A673 (cell line): ENCODE data around the gene RAP1GAP.

Source experiments
- EZH2 ChIP-seq: fragments of 200-600 bp; sonication (generic); IDR thresholded peaks from 2 replicates; pipeline ENCODE4 v1.6.1; 2017; ENCODE audit warnings: borderline replicate concordance, low read depth, mild to moderate bottlenecking, mixed read lengths, antibody characterized with exemption, low read length; ENCODE audit not compliant: poor library complexity, severe bottlenecking
- TF ChIP-seq, protein P1 (sequence below): fragments of 300-800, 200-600 bp; sonication (generic); conservative IDR thresholded peaks from 2 replicates; pipeline ENCODE4 v1.5.1; 2017; ENCODE audit warnings: low read depth, mild to moderate bottlenecking, antibody characterized with exemption, low read length, moderate library complexity, mixed read lengths

DNA sequence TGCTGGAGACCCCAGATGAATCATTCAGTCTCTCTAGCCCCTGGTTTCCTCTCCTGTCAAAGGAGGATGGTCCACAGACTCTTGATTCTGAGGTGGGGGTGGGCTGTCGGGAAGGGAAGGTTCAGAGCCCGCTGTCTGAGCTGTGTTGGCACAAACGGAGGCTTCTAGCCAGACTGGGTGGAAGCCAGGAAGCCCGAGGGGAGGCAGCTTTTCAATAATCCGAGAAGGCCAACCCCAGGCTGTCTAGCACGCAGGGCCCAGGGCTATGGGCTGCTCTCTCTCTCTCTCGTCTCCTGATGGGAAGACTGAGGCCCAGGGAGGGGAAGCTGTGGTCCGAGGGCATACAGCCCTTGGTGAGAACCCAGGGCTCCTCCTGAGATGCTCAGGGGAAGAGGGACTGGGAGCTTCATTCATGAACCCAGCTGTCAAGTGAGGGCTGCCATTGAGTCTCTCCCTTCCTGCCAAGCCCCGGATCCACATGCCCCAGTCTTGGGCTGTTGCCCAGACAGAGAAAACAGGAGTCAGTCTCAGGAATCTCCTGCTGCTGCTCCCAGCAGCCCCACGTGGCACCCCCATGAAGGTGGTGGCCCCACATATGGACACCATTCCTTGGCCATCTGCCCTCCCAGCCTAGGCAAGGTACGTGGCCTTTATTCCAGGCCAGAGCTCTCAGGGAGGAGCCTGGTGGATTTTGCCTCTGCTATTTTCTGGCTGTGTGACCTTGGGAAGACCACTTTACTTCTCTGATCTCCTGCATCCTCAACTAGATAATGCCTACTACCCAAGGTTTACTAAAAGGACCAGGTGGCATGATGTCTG is 44.4 kb downstream of the RAP1GAP start:
- TF ChIP-seq, protein P1, sequence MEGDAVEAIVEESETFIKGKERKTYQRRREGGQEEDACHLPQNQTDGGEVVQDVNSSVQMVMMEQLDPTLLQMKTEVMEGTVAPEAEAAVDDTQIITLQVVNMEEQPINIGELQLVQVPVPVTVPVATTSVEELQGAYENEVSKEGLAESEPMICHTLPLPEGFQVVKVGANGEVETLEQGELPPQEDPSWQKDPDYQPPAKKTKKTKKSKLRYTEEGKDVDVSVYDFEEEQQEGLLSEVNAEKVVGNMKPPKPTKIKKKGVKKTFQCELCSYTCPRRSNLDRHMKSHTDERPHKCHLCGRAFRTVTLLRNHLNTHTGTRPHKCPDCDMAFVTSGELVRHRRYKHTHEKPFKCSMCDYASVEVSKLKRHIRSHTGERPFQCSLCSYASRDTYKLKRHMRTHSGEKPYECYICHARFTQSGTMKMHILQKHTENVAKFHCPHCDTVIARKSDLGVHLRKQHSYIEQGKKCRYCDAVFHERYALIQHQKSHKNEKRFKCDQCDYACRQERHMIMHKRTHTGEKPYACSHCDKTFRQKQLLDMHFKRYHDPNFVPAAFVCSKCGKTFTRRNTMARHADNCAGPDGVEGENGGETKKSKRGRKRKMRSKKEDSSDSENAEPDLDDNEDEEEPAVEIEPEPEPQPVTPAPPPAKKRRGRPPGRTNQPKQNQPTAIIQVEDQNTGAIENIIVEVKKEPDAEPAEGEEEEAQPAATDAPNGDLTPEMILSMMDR = no peak
- no peak for TF ChIP-seq EZH2
